B cell (primary cell): ENCODE results near the gene CEP112.

Source experiments
- CTCF ChIP-seq: fragments of 200-600 bp; IDR thresholded peaks from one replicate; pipeline ENCODE4 v1.8.0; 2022; ENCODE audit warnings: antibody characterized with exemption, mild to moderate bottlenecking
- EZH2 ChIP-seq: IDR thresholded peaks from 2 replicates; pipeline ENCODE4 v1.6.1; 2012; ENCODE audit warnings: borderline replicate concordance, low read depth, mild to moderate bottlenecking, moderate library complexity, low read length; ENCODE audit not compliant: insufficient read depth, poor library complexity, severe bottlenecking

- TF ChIP-seq CTCF: no peak
- TF ChIP-seq EZH2: no peak
Measured at GRCh38 chr17:65751263-65751662, 440.7 kb downstream of the CEP112 start.
